AG04450 (cell line): ENCODE data around the gene NKAIN4. TPM values are rescaled to one million over a fixed set of nuclear protein-coding genes. Genes with fewer than 3 reads are reported as not detected.

Source experiments
- CTCF ChIA-PET: fragments of 300-600, 350-600 bp; formaldehyde crosslinking; extraction: SDS; loops from one replicate; lab custom pipeline; 2022; ENCODE audit warnings: antibody characterized with exemption, inconsistent platforms; lab: Charles Lee
- POLR2A ChIA-PET: fragments of 350-600 bp; formaldehyde crosslinking; extraction: SDS; loops from one replicate; lab custom pipeline; 2021; ENCODE audit warnings: antibody characterized with exemption, inconsistent platforms; lab: Yijun Ruan, JAX
- DNase-seq: peaks from one replicate; pipeline ENCODE4 v3.0.0-alpha.2; 2011; ENCODE audit warnings: low read depth, low spot score
- H3K27ac ChIP-seq: one replicate; pipeline ENCODE4 v1.5.1; 2012; ENCODE audit warnings: low read depth, low read length, control low read depth
- H3K27me3 ChIP-seq: one replicate; pipeline ENCODE4 v1.6.0; 2012; ENCODE audit warnings: low read length; ENCODE audit not compliant: control insufficient read depth, insufficient read depth
- H3K4me3 ChIP-seq: 2 replicates; pipeline ENCODE4 v1.5.1; 2011; ENCODE audit warnings: mild to moderate bottlenecking, low read depth, low read length, control low read depth
- H3K9me3 ChIP-seq: 2 replicates; pipeline ENCODE4 v1.5.1; 2012; ENCODE audit warnings: low read length; ENCODE audit not compliant: control insufficient read depth, insufficient read depth
- polyA plus RNA-seq: library from polyadenylated mRNA; depleted of rRNA; stranded (reverse); fragments of >200 nt; gene quantifications from 2 replicates; pipeline ENCODE4 v1.2.3, GENCODE V29; 2011
- TF ChIP-seq, protein P1 (sequence below): IDR thresholded peaks from 2 replicates; pipeline ENCODE4 v1.5.1; 2011; ENCODE audit warnings: low read depth, low read length, control low read depth, inconsistent platforms

The NKAIN4 gene
- polyA plus RNA-seq, 1 experiment: not detected

- Histone ChIP-seq H3K4me3 (no peak overlapping the region), H3K9me3 (no peaks in the 10 kb centered on the region; the same call in 1 of the 2 replicates), H3K27ac (no peak overlapping the region), H3K27me3 (peaks cover 21% of the 10 kb centered on the region)
- CTCF ChIA-PET: interaction anchor here (1.3 to 1.8 kb wide), 2 partner anchors 16 to 68 kb away, joined by 3 to 17 read pairs; no protein-coding TSS in a partner anchor
- DNase-seq: no peak
- TF ChIP-seq, protein P1, sequence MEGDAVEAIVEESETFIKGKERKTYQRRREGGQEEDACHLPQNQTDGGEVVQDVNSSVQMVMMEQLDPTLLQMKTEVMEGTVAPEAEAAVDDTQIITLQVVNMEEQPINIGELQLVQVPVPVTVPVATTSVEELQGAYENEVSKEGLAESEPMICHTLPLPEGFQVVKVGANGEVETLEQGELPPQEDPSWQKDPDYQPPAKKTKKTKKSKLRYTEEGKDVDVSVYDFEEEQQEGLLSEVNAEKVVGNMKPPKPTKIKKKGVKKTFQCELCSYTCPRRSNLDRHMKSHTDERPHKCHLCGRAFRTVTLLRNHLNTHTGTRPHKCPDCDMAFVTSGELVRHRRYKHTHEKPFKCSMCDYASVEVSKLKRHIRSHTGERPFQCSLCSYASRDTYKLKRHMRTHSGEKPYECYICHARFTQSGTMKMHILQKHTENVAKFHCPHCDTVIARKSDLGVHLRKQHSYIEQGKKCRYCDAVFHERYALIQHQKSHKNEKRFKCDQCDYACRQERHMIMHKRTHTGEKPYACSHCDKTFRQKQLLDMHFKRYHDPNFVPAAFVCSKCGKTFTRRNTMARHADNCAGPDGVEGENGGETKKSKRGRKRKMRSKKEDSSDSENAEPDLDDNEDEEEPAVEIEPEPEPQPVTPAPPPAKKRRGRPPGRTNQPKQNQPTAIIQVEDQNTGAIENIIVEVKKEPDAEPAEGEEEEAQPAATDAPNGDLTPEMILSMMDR: no peak
- POLR2A ChIA-PET: no interaction called here
These were observed 37.5 kb upstream of the NKAIN4 start for GRCh38 chr20:63291811-63292210.

- no peaks in the 10 kb centered on the region; the same call in 1 of the 2 replicates for H3K9me3 ChIP-seq
- TF ChIP-seq, protein P1: peak; percentile 67
- POLR2A ChIA-PET: no interaction called here
These were observed 36.6 kb upstream of the NKAIN4 start for GRCh38 chr20:63290677-63291472.

DNA sequence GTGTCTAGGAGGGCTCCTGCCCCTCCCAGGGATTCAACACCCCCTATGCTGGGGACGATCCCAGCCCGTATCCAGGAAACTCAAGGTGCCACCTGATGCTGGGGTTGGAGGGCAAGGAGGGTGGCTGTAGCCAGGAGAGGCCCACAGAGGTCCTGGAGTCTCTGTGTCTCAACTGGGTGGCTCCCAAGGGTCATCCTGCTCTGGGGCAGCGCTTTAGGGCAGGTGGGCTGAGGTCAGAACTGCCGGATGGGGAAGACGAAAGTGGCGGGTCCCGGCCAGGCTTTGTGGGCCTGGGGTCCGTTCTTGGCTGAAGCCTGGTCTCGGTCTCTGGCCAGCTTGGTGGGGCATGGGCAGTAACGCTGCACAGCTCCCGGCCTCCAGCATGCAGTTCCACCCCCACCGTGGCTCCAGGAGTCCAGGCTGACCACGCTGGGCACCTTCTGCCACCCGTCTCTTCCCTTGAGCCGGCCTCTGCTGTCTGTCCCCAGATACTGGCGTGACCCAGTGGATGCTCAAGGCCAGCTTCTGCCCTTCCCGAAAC lies 35.9 kb upstream of the NKAIN4 start:
- DNase-seq: no peak
- TF ChIP-seq, protein P1: no peak
- Histone ChIP-seq H3K9me3 (no peaks in the 10 kb centered on the region; the same call in 1 of the 2 replicates), H3K4me3 (no peak overlapping the region), H3K27me3 (peaks cover 8% of the 10 kb centered on the region), H3K27ac (no peak overlapping the region)
- CTCF ChIA-PET: interaction anchor here (1.1 kb wide), 3 partner anchors 8 to 91 kb away, joined by 4 to 5 read pairs (median 4); no protein-coding TSS in a partner anchor
- POLR2A ChIA-PET: no interaction called here

More at GRCh38 chr20:63290677-63291472, 36.6 kb upstream of the NKAIN4 start:
- DNase-seq: no peak
- Histone ChIP-seq H3K27ac (no peak overlapping the region), H3K4me3 (no peak overlapping the region), H3K27me3 (peaks cover 12% of the 10 kb centered on the region)
- CTCF ChIA-PET: interaction anchor here (0.6 to 1.8 kb wide), 6 partner anchors 8 to 108 kb away, joined by 3 to 17 read pairs (median 4); no protein-coding TSS in a partner anchor

- TF ChIP-seq, protein P1: no peak
- H3K9me3 ChIP-seq: no peaks in the 10 kb centered on the region
- no peak overlapping the region for H3K27ac ChIP-seq
- ChIA-PET POLR2A (no interaction called here), CTCF (no interaction called here)
- peaks cover 4% of the 10 kb centered on the region for H3K27me3 ChIP-seq
- no peak overlapping the region for H3K4me3 ChIP-seq
- DNase-seq: no peak
These were observed 35.3 kb upstream of the NKAIN4 start for GRCh38 chr20:63289311-63290135.
